K562 (cell line): ENCODE results near the gene AMBRA1. TPM values are rescaled to one million over a fixed set of nuclear protein-coding genes. Genes with fewer than 3 reads are reported as not detected.

ENCODE experiments used
- ARNT ChIP-seq, 2 experiments: fragments of 450-650 bp; IDR thresholded peaks; 2 replicates each; pipeline ENCODE4 v1.6.1; 2016; ENCODE audit warnings: mild to moderate bottlenecking in 1 of 2
- CEBPB ChIP-seq: fragments of 450-650 bp; IDR thresholded peaks from 2 replicates; pipeline ENCODE4 v1.6.1; 2016; ENCODE audit warnings: missing genetic modification characterization, missing compliant biosample characterization
- GTF2B ChIP-seq: IDR thresholded peaks from 2 replicates; pipeline ENCODE4 v1.6.1; 2011; ENCODE audit not compliant: insufficient read length; ENCODE audit errors: extremely low read depth
- HNRNPH1 ChIP-seq: fragments of 200-400 bp; formaldehyde crosslinking; optimal IDR thresholded peaks from 2 replicates; pipeline ENCODE3; 2017; ENCODE audit warnings: low read depth, mild to moderate bottlenecking, low read length, moderate library complexity
- KLF10 ChIP-seq: fragments of 250-450 bp; sonication (Bioruptor Pico); IDR thresholded peaks from 2 replicates; pipeline ENCODE4 v1.6.1; 2021; ENCODE audit warnings: matching md5 sums
- MAFF ChIP-seq: IDR thresholded peaks from 2 replicates; pipeline ENCODE4 v1.6.1; 2012; ENCODE audit warnings: low read length, improper control_type of control experiment
- MBD2 ChIP-seq: sonication (generic); IDR thresholded peaks from 2 replicates; pipeline ENCODE4 v1.6.1; 2016; ENCODE audit warnings: low read depth, borderline replicate concordance
- MCM7 ChIP-seq, 2 experiments: fragments of 450-650 bp; IDR thresholded peaks; 2 replicates each; pipeline ENCODE4 v1.6.1; 2016 to 2018
- MYBL2 ChIP-seq, 2 experiments: fragments of 450-650 bp in 1 of 2; sonication (generic) in 1 of 2; formaldehyde crosslinking in 1 of 2; IDR thresholded peaks; 2 replicates each; pipeline versions ENCODE4 v1.6.1 to v1.8.1; 2017 to 2022; ENCODE audit warnings: borderline replicate concordance in 1 of 2, inconsistent platforms in 1 of 2, low read depth in 1 of 2, mild to moderate bottlenecking in 1 of 2, missing genetic modification reagents in 1 of 2, moderate library complexity in 1 of 2
- POLR2H ChIP-seq: IDR thresholded peaks from 2 replicates; pipeline ENCODE4 v1.6.1; 2016; ENCODE audit warnings: missing genetic modification characterization, low read depth, mild to moderate bottlenecking, control low read depth, missing compliant biosample characterization, moderate library complexity
- PRDM10 ChIP-seq: fragments of 450-650 bp; IDR thresholded peaks from 2 replicates; pipeline ENCODE4 v1.6.1; 2018; ENCODE audit not compliant: partially characterized antibody
- SIN3B ChIP-seq: fragments of 450-650 bp; IDR thresholded peaks from 2 replicates; pipeline ENCODE4 v1.6.1; 2017; ENCODE audit warnings: low read depth, mild to moderate bottlenecking, moderate library complexity
- SNAPC5 ChIP-seq: fragments of 250-450 bp; sonication (Bioruptor Pico); IDR thresholded peaks from 2 replicates; pipeline ENCODE4 v1.8.0; 2021; ENCODE audit warnings: moderate library complexity, mild to moderate bottlenecking, inconsistent platforms
- SRF ChIP-seq, 2 experiments: fragments of 250-450, 450-650 bp in 1 of 2; sonication (Bioruptor Pico) in 1 of 2; sonication (generic) in 1 of 2; formaldehyde crosslinking; IDR thresholded peaks; 2 replicates each; pipeline versions ENCODE4 v1.5.0 to v1.5.1; 2020 to 2022; ENCODE audit warnings: mild to moderate bottlenecking in 1 of 2, missing genetic modification reagents in 1 of 2
- TEAD1 ChIP-seq, 2 experiments: fragments of 450-650 bp in 1 of 2; sonication (generic) in 1 of 2; formaldehyde crosslinking; IDR thresholded peaks; 2 replicates each; pipeline versions ENCODE4 v1.4.0 to v1.8.0; 2020 to 2022; ENCODE audit warnings: mild to moderate bottlenecking in 2 of 2, missing genetic modification reagents in 1 of 2
- WHSC1 ChIP-seq: IDR thresholded peaks from one replicate; pipeline ENCODE4 v1.6.1; 2012; ENCODE audit warnings: low read length, control low read depth, inconsistent platforms
- ZNF224 ChIP-seq: sonication (generic); formaldehyde crosslinking; IDR thresholded peaks from 2 replicates; pipeline ENCODE4 v1.8.0; 2022; ENCODE audit warnings: mild to moderate bottlenecking, missing genetic modification reagents
- polyA plus RNA-seq, 8 experiments: library from polyadenylated mRNA; depleted of rRNA in 4 of 8; stranded (reverse) in 5 of 8; unstranded in 3 of 8; fragments of >200 nt; fragmentation: Nextera tagmentation in 2 of 8; fragmentation: Illumina TruSeq in 1 of 8; extraction: Ambion mirVana in 2 of 8; extraction: Trizol in 1 of 8; gene quantifications; 2 replicates each; pipeline versions ENCODE4 v1.2.1 to v1.2.3, GENCODE V29; 2011 to 2014; ENCODE audit warnings: inconsistent platforms in 1 of 8, missing spikeins in 1 of 8
- total RNA-seq, 7 experiments: library from RNA; depleted of rRNA in 6 of 7; stranded (reverse); fragments of >200 nt in 6 of 7; fragmentation: Illumina TruSeq in 2 of 7; extraction: Trizol in 2 of 7; gene quantifications; 2 replicates each; pipeline versions ENCODE4 v1.2.1 to v1.2.3, GENCODE V29; 2011 to 2021; ENCODE audit warnings: low replicate concordance in 1 of 7
- TF ChIP-seq, protein P1 (sequence below): fragments of 450-650 bp; formaldehyde crosslinking; IDR thresholded peaks from 2 replicates; pipeline ENCODE4 v1.4.0; 2022; ENCODE audit warnings: mild to moderate bottlenecking, moderate library complexity
- TF ChIP-seq, protein P2 (sequence below): fragments of 250-450 bp; sonication (Bioruptor Pico); IDR thresholded peaks from 2 replicates; pipeline ENCODE4 v1.5.0; 2021
- TF ChIP-seq, protein P3 (sequence below): fragments of 450-650 bp; IDR thresholded peaks from 2 replicates; pipeline ENCODE4 v1.6.1; 2017; ENCODE audit warnings: mild to moderate bottlenecking, moderate library complexity

AMBRA1 gene
- total and polyA plus RNA-seq, 9 of the 15 experiments (the other 6 are each of a cell fraction or from before 2014, with no cell fraction given) = 0.15 to 24.5 (median 13.0) TPM

DNA sequence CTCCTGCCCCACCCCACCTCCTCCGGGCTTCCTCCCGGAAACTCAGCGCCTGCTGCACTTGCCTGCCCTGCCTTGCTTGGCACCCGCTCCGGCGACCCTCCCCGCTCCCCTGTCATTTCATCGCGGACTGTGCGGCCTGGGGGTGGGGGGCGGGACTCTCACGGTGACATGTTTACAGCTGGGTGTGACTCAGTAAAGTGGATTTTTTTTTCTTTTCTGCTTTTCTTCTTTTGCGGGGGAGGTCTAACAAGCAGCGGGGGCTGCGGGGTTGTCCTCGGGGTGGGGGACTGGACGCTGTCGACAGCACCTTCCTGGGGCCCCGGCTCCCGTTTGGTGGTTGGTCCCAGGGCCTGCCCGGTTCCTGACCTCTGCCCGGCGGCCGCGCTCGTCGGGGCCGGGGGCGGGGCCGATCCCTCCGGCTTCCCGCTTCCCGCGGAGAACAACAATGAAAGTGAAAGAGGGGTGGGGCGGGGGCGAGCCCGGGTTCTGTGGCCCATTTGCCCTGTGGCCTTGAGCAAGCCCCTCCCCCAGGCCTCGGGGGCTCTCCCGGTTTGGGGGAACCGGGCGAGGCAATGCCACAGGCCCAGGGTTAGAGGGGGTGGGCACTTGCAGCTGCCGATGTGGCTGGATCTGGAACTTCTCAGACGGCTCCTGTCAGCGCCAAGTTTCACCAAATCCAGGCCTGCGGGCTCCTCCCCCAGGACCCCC lies 213.3 kb downstream of the AMBRA1 start (continued):
- TF ChIP-seq, protein P1, sequence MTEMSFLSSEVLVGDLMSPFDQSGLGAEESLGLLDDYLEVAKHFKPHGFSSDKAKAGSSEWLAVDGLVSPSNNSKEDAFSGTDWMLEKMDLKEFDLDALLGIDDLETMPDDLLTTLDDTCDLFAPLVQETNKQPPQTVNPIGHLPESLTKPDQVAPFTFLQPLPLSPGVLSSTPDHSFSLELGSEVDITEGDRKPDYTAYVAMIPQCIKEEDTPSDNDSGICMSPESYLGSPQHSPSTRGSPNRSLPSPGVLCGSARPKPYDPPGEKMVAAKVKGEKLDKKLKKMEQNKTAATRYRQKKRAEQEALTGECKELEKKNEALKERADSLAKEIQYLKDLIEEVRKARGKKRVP (CRISPR knock-in tag) = no peak
- no peak for TF ChIP-seq SIN3B
- no peak for TF ChIP-seq MCM7 (IDR thresholded peaks at IDR 0.05)
- TF ChIP-seq WHSC1 = no peak
- no peak for TF ChIP-seq ZNF224 (CRISPR knock-in tag)
- no peak for TF ChIP-seq POLR2H (tag)
- TF ChIP-seq CEBPB = no peak
- TF ChIP-seq ARNT (IDR thresholded peaks at IDR 0.05) = 0 out of 4 replicates have a peak, but pooled peaks of 1 of the 2 experiments have one; percentile 46
- TF ChIP-seq, protein P2, sequence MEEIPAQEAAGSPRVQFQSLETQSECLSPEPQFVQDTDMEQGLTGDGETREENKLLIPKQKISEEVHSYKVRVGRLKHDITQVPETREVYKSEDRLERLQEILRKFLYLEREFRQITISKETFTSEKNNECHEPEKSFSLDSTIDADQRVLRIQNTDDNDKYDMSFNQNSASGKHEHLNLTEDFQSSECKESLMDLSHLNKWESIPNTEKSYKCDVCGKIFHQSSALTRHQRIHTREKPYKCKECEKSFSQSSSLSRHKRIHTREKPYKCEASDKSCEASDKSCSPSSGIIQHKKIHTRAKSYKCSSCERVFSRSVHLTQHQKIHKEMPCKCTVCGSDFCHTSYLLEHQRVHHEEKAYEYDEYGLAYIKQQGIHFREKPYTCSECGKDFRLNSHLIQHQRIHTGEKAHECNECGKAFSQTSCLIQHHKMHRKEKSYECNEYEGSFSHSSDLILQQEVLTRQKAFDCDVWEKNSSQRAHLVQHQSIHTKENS (CRISPR knock-in tag) = no peak
- TF ChIP-seq, protein P3, sequence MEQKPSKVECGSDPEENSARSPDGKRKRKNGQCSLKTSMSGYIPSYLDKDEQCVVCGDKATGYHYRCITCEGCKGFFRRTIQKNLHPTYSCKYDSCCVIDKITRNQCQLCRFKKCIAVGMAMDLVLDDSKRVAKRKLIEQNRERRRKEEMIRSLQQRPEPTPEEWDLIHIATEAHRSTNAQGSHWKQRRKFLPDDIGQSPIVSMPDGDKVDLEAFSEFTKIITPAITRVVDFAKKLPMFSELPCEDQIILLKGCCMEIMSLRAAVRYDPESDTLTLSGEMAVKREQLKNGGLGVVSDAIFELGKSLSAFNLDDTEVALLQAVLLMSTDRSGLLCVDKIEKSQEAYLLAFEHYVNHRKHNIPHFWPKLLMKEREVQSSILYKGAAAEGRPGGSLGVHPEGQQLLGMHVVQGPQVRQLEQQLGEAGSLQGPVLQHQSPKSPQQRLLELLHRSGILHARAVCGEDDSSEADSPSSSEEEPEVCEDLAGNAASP = no peak
- TF ChIP-seq MAFF = no peak
- no peak for TF ChIP-seq KLF10
- TF ChIP-seq GTF2B = no peak
- TF ChIP-seq HNRNPH1 = no peak
- TF ChIP-seq MYBL2 (IDR thresholded peaks at IDR 0.05; ENCODE audit: low read depth) = no peak
- no peak for TF ChIP-seq MYBL2 (CRISPR knock-in tag; IDR thresholded peaks at IDR 0.05; ENCODE audit: borderline replicate concordance)
- no peak for TF ChIP-seq TEAD1 (CRISPR knock-in tag; IDR thresholded peaks at IDR 0.05)
- no peak for TF ChIP-seq MBD2
- TF ChIP-seq SNAPC5 = no peak
- TF ChIP-seq PRDM10 = peak; percentile 87
- TF ChIP-seq SRF (CRISPR knock-in tag; IDR thresholded peaks at IDR 0.05) = no peak
